DMS114 treated with DMSO at 0.1 percent for 48 hours (cell line): ENCODE results near the gene C4B.
"Not testable (repeated sequence)": the region's sequence is repeated elsewhere in the genome, so short reads cannot be mapped to it uniquely, and the experiment has no call there.

Experiments used
- DNase-seq: peaks from one replicate; lab custom pipeline; 2025; ENCODE audit not compliant: unreplicated experiment; lab: John Stamatoyannopoulos, UW

Gene C4B

DNA sequence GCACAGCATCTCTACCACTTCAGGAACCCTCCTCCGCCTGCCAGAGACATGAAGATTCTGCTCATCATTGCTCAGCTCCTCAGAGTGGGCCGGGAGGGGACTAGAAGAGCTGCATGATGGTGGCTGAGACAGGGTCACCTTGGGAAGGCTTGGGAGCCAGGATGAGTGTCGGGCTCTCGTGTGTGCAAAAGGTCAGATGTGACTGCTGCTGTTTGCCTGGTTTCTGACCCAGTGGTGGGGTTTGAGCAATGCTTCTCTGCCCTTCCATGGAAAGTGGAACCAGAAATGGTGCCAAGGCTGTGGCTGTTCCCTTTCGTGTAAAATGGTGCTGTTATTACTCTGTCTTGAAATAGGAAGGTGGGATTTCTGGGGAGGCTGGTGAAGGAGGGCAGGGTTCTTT lies 33.6 kb upstream of the C4B start:
- not testable (repeated sequence) for DNase-seq

DNA sequence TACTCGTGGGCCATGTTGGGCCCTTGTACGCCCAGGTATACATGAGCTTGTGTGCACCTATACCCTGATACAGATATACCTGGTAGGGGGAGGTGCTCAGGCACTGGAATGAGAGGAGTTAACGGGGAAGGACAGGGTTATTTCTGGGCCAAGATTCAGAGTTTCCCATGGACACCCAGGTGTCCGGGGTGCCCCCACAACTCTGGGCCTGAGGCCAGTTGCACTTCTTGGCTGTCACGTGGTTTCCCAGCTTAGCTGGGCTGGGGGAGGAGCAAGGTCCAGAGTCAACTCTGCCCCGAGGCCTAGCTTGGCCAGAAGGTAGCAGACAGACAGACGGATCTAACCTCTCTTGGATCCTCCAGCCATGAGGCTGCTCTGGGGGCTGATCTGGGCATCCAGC lies 32.9 kb upstream of the C4B start, which contains the start of gene C4A:
Gene C4A (plus strand): TSS at position 314 of the 400 bp plus-strand sequence. CDS start 51 bp downstream, at position 365.
- not testable (repeated sequence) for DNase-seq

DNA sequence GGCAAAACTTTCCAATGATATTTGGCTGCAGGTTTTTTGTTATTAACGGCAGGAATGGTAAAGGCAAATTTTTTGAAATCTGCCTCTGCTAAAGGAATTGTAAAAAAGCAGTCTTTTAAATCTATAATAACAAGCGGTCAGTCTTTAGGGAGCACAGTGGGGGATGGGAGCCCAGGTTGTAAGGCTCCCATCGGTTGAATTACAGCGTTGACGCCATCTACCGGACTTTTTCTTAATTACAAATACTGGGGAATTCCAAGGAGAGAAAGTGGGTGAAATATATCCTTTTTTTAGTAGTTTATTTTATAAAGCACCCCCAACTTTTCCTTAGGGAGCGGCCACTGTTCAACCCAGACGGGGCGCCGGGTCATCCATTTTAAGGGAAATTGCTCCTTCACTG lies 25.2 kb upstream of the C4B start:
- not testable (repeated sequence) for DNase-seq

DNA sequence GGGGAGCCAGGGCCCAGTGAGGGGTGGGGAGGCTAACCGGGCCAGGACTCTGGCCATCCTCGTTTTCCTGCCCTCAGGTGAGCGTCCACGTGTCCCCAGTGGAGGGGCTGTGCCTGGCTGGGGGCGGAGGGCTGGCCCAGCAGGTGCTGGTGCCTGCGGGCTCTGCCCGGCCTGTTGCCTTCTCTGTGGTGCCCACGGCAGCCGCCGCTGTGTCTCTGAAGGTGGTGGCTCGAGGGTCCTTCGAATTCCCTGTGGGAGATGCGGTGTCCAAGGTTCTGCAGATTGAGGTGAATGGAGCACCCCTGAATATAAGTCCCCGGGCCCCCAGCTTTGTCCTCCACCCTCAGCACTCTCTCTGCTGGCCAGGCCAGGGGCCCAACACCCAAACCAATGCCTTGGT lies 20.2 kb upstream of the C4B start:
- not testable (repeated sequence) for DNase-seq

DNA sequence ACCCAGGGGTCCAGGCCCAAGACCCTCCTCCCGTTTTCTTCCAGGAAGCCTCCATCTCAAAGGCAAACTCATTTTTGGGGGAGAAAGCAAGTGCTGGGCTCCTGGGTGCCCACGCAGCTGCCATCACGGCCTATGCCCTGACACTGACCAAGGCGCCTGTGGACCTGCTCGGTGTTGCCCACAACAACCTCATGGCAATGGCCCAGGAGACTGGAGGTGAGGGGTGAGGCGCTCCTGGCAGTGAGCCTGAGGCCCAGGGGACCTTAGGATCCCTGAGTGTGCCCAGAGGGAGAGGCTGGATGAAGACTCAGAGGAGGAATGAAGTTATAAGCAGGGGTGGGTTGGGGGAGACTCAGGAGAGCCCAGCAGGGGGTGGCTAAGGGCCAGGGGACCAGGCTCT lies 18.2 kb upstream of the C4B start:
- not testable (repeated sequence) for DNase-seq

DNA sequence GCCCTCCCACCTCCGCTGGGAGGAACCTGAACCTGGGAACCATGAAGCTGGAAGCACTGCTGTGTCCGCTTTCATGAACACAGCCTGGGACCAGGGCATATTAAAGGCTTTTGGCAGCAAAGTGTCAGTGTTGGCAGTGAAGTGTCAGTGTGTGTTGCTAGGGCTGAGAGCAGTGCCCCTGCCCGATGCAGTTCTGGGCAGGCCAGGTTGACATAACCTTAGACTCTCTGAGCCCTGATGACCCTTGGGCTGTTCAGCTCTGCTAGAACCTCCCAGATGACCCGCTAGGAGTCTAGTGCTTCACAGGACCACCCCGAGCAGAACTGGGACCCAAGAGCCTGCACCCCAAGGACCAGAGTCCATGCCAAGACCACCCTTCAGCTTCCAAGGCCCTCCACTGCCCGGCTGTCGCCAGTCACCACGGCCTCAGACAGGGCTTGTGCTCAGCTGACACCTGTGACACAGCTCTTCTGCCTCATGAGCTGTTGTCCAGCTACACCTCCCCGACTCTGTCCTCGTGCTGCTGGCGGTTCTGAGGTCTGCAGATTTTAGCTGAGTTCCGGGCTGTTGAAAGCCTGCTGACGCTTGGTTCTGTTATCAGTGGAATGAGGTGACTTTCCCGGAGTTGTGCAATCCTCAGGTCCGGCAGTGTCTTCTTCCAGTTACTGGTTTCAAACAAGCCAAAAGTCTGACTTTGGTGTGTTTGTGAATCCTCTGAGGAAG lies 11.9 kb upstream of the C4B start:
- not testable (repeated sequence) for DNase-seq

DNA sequence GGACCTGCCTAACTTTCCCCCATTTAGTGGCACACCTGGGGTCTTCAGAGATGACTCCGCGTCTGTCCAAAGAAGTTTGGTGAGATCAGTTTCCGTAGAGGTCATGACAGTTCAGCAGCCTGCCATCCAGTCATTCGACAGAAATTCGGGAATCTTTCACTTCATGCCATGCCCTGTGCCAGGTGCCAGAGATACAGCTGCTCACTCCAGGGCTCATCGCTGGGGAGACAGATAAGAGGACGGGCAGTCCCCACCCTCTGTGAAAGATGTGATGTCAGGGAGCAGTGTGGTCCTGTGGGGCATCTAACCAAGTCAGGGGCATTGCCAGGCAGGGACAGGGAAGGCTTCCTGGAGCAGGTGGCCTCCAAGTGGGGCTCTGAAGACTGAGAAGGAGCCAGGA lies 11.3 kb upstream of the C4B start:
- not testable (repeated sequence) for DNase-seq

DNA sequence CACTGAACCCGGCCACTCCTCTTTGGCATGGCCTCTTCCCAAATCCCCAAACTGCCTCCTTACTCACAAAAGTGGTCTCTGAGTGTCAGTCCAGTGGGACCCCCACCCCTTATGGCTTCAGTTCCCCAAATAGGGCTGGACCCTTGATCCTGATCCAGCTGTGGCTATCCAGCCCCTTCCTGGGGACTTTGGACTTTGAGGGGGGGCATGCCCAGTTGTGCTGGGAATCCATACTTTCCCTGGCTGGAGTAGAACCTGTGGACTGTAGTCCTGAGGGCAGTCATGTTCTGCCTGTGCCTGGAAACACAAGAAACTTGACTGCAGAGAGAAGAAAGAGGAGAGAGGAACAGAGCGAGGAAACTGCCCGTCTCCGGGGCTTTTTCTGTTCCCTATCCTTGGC lies 10.2 kb upstream of the C4B start:
- not testable (repeated sequence) for DNase-seq

DNA sequence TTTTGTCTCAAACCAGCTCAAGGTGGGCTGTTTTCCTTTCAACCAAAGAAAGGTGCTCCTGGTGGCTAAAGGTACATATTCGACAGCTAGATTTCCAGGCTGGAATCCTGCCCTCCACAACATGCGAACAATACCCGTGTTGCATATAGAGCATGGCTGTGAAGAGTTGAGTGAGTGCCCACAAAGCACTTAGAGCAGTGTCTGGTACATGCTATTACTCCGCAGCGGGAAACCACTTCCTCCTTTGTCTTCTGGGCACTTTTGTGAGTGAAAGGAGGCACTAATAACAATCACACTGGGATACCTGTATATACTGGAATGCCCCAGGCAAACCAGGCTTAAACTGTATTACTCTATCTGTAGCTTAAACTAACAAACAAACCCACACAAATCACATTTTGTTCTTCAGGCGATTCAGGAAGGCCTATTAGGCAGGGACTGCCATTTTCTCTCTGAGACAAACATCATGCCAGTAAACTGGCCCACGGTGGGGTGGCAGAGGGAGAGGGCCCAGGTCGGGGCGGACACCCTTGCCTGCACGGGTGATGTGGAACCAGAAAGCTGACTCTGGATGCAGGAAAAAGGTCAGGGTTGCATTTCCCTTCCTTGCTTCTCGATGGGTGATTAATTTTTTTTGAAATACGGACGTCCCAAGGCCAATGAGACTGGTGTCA lies 9.6 kb upstream of the C4B start:
- not testable (repeated sequence) for DNase-seq

DNA sequence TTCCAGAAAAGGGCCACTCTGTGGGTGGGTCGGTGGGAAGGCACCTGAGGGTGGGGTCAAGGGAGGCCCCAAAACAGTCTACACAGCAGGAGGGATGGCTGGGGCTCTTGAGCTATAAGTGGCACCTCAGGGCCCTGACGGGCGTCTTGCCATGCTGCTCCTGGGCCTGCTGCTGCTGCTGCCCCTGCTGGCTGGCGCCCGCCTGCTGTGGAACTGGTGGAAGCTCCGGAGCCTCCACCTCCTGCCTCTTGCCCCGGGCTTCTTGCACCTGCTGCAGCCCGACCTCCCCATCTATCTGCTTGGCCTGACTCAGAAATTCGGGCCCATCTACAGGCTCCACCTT lies 9.1 kb upstream of the C4B start:
- DNase-seq: not testable (repeated sequence)

DNA sequence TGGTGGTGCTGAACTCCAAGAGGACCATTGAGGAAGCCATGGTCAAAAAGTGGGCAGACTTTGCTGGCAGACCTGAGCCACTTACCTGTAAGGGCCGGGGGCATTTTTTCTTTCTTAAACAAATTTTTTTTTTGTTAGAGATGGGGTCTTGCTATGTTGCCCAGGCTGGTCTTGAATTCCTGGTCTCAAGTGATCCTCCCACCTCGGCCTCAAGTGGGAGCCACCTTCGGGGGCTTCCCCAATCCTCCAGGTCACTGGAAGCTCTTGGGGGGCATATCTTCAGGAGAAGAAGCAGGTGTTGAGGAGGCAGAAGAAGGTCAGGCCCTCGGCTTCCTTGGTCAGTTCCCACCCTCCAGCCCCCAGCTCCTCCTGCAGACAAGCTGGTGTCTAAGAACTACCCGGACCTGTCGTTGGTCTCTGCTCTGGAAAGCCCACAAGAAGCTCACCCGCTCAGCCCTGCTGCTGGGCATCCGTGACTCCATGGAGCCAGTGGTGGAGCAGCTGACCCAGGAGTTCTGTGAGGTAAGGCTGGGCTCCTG lies 8.5 kb upstream of the C4B start:
- DNase-seq: not testable (repeated sequence)

DNA sequence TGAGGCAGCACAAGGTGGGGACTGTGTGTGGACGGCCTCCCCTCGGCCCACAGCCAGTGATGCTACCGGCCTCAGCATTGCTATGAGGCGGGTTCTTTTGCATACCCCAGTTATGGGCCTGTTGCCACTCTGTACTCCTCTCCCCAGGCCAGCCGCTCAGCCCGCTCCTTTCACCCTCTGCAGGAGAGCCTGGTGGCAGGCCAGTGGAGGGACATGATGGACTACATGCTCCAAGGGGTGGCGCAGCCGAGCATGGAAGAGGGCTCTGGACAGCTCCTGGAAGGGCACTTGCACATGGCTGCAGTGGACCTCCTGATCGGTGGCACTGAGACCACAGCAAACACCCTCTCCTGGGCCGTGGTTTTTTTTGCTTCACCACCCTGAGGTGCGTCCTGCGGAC lies 7.5 kb upstream of the C4B start:
- DNase-seq: not testable (repeated sequence)

DNA sequence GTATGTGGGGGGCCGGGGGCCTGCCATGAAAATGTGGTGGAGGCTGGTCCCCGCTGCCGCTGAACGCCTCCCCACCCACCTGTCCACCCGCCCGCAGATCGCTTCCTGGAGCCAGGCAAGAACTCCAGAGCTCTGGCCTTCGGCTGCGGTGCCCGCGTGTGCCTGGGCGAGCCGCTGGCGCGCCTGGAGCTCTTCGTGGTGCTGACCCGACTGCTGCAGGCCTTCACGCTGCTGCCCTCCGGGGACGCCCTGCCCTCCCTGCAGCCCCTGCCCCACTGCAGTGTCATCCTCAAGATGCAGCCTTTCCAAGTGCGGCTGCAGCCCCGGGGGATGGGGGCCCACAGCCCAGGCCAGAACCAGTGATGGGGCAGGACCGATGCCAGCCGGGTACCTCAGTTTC lies 6.6 kb upstream of the C4B start:
- not testable (repeated sequence) for DNase-seq

DNA sequence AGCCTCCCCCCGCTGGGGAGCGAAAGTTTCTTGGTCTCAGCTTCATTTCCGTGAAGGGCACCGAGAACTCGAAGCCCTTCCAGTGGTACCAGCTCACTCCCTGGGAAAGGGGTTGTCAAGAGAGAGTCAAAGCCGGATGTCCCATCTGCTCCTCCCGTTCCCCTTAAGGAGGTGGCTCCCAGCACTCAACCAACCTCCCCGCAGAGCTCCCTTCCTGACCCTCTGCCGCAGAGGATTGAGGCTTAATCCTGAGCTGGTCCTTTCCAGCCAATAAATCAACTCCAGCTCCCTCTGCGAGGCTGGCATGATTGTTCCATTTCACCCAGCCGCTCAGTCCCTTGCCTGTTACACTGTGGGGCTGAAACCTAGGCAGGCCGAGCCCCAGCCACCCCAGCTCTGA lies 6.0 kb upstream of the C4B start:
- DNase-seq: not testable (repeated sequence)

DNA sequence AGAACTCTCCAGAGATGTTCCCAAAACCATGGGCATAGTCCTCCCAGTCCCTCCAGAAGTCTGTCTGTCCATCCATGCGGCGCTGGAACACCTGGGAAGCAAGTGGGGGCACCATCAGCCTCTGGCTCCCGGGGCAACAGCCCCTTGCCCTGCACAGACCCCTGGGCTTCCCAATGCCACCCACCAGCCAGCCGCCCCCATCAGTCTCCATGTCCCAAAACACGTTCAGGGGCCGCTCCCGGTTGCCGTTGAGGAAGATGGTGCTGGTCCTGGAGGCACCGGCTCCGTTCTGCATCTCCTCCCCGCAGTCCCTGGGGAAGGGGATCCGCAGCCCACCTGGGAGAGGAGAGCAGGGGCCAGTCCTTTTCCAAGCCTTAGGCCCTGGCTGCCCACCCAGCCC lies 5.1 kb upstream of the C4B start:
- DNase-seq: not testable (repeated sequence)

DNA sequence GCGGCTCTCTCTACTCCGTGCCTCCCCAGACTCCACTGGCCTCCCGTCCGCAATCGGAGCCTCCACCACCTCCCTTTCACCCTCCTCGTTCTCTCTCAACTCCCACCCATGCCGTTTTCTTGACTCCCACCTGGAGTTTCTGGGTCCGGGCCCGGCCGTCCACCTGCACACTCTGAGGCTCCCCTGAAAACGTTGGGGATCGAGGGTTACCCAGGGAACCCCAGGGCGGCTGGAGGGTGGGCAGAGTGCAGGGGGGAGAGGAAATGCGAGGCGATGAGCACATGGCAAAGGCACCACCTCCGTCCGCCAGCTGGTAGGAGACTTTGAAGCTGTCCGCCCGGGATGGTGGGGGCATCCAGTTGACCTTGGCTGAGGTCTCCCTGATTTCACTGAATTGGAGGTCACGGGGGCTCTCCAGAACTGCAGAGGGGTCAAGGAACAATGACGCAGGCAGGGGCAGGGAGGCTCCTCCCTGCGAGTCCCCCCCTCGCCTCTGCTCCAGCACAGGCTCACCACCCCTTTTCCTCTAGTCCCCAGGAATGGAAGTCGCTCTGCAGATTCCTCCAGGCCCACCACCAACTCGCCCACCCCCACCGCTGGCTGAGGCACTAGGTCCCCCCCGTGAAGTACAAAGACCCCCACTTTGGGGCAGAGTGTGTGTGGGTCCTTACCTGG lies 3.6 kb upstream of the C4B start:
- DNase-seq: not testable (repeated sequence)

DNA sequence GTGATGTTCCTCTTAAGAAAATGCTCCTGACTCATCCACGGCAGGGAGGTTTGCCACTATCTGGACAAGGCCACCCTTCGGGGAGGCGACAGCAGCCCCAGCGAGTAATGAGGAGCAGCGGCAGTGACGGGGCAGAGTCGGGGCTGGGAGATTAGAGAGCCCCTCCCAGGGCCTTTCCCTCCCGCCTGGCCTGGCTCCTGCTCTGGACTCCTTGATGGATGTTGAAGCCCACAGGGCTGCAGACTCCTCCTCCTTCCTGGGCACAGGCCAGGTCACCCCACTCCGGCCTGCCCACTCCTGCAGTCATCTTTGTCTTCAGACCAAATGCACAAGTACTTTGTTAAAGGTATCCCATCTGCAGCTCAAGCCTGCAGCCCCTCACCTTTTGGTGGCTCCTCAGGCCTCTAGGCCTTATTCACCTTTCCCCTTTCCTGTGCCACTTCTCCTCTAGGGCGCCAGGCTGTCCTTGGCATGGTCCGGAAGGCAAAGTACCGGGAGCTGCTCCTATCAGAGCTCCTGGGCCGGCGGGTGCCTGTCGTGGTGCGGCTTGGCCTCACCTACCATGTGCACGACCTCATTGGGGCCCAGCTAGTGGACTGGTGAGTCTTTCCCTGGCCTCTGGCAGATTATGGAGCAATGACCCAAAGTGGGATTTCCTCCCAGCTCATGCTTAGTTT lies 1.5 kb upstream of the C4B start:
- not testable (repeated sequence) for DNase-seq

DNA sequence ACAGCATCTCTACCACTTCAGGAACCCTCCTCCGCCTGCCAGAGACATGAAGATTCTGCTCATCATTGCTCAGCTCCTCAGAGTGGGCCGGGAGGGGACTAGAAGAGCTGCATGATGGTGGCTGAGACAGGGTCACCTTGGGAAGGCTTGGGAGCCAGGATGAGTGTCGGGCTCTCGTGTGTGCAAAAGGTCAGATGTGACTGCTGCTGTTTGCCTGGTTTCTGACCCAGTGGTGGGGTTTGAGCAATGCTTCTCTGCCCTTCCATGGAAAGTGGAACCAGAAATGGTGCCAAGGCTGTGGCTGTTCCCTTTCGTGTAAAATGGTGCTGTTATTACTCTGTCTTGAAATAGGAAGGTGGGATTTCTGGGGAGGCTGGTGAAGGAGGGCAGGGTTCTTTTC lies 857 bp upstream of the C4B start:
- not testable (repeated sequence) for DNase-seq

DNA sequence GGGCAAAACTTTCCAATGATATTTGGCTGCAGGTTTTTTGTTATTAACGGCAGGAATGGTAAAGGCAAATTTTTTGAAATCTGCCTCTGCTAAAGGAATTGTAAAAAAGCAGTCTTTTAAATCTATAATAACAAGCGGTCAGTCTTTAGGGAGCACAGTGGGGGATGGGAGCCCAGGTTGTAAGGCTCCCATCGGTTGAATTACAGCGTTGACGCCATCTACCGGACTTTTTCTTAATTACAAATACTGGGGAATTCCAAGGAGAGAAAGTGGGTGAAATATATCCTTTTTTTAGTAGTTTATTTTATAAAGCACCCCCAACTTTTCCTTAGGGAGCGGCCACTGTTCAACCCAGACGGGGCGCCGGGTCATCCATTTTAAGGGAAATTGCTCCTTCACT lies 7.5 kb downstream of the C4B start:
- not testable (repeated sequence) for DNase-seq

DNA sequence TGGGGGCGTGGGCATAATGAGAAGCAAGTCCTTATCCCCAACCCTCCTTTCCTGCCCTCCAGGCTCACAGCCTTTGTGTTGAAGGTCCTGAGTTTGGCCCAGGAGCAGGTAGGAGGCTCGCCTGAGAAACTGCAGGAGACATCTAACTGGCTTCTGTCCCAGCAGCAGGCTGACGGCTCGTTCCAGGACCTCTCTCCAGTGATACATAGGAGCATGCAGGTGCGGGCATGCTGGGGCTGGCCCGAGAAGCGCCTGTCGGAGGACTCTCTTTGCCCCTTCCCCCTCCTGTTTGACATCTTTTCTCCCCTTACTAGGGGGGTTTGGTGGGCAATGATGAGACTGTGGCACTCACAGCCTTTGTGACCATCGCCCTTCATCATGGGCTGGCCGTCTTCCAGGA lies 14.0 kb downstream of the C4B start:
- not testable (repeated sequence) for DNase-seq

DNA sequence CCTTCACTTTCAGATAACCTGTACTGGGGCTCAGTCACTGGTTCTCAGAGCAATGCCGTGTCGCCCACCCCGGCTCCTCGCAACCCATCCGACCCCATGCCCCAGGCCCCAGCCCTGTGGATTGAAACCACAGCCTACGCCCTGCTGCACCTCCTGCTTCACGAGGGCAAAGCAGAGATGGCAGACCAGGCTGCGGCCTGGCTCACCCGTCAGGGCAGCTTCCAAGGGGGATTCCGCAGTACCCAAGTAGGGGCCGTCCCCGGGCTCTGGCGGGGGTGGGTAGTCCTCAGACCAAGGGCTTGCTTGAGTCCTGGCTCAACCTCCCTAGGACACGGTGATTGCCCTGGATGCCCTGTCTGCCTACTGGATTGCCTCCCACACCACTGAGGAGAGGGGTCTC lies 15.0 kb downstream of the C4B start:
- not testable (repeated sequence) for DNase-seq
